ENCODE data around the gene ILF3. TPM values are rescaled to one million over a fixed set of nuclear protein-coding genes. Genes with fewer than 3 reads are reported as not detected.

ILF3 gene
- polyA plus RNA-seq, 3 donors, result 34.4 to 189 (median 48.1) TPM

GRCh38 chr19:10654610-10655456, 687 bp downstream of the ILF3 start:
- H3K9me3 Mint-ChIP-seq, result peaks cover 0 to 2% (median 0%) of the 10 kb centered on the region in 7 donors
- peak overlapping the region; percentile 88 to 98 (median 98) for H3K27ac Mint-ChIP-seq
- Histone ChIP-seq H3K27me3 (ENCODE audit: control insufficient read depth in 2 of 2, insufficient read depth in 2 of 2, low read length in 2 of 2) (no peaks in the 10 kb centered on the region), H3K79me2 (ENCODE audit: insufficient read depth, low read length) (peaks cover 63% of the 10 kb centered on the region), H3K9ac (ENCODE audit: insufficient read depth, low read length, poor library complexity, severe bottlenecking) (peak overlapping the region; percentile 93), H3K27ac (ENCODE audit: low read depth in 1 of 2, low read length in 2 of 2) (peak overlapping the region; percentile 95 to 96), H3K4me1 (ENCODE audit: control insufficient read depth in 1 of 2, insufficient read depth in 2 of 2, low read length in 2 of 2) (peaks cover 30 to 38% of the 10 kb centered on the region in 2 donors), H3K9me3 (replicated peaks in 1 of 2; ENCODE audit: control insufficient read depth in 1 of 2, insufficient read depth in 1 of 2, low read length in 2 of 2) (no peaks in the 10 kb centered on the region), H3K36me3 (replicated peaks in 1 of 2; ENCODE audit: control insufficient read depth in 1 of 2, insufficient read depth in 2 of 2, low read length in 2 of 2) (peaks cover 0 to 9% of the 10 kb centered on the region in 2 donors), H3K4me2 (replicated peaks; ENCODE audit: extremely low read depth, low read length, poor library complexity, severe bottlenecking) (peak overlapping the region; percentile 99), H3K4me3 (replicated peaks in 1 of 3; ENCODE audit: low read depth in 2 of 3, low read length in 3 of 3) (peak overlapping the region; percentile 62 to 93 (median 90)), H4K20me1 (ENCODE audit: insufficient read depth, low read length) (peaks cover 52% of the 10 kb centered on the region), H2AFZ (ENCODE audit: insufficient read depth, low read depth, low read length, poor library complexity, severe bottlenecking) (peak overlapping the region; percentile 59)
- DNase-seq, result peak; percentile 23 to 56 (median 39)
- under 1% methylated on average over 59 of the region's 73 CpGs for WGBS (ENCODE audit: insufficient coverage)
- peaks cover 40% of the 10 kb centered on the region for H3K4me1 Mint-ChIP-seq
- H3K36me3 Mint-ChIP-seq, result peaks cover 7 to 13% of the 10 kb centered on the region in 2 donors
- H3K4me3 Mint-ChIP-seq, result peak overlapping the region; percentile 87 to 90
- H3K27me3 Mint-ChIP-seq (ENCODE audit: low read depth in 3 of 3), result peaks cover 0 to 7% (median 1%) of the 10 kb centered on the region in 3 donors
- intact Hi-C loops (cut with micrococcal nuclease), result loop anchor here in 1 of 2 donors (5.0 kb wide), 1 partner anchor 88 kb away; the partner anchor contains the start of genes CDKN2D and KRI1
- TF ChIP-seq CTCF (IDR thresholded peaks at IDR 0.05), result no peak

GRCh38 chr19:10655457-10656312, 1.5 kb downstream of the ILF3 start:
- DNase-seq, result no peak
- peak overlapping the region; percentile 99 for H3K4me2 ChIP-seq (replicated peaks; ENCODE audit: extremely low read depth, low read length, poor library complexity, severe bottlenecking)
- H3K4me1 ChIP-seq (ENCODE audit: control insufficient read depth in 1 of 2, insufficient read depth in 2 of 2, low read length in 2 of 2), result peaks cover 30 to 38% of the 10 kb centered on the region in 2 donors
- peaks cover 0 to 17% of the 10 kb centered on the region in 2 donors for H3K36me3 ChIP-seq (replicated peaks in 1 of 2; ENCODE audit: control insufficient read depth in 1 of 2, insufficient read depth in 2 of 2, low read length in 2 of 2)
- peak overlapping the region; percentile 87 to 90 for H3K4me3 Mint-ChIP-seq
- 13% methylated on average over 8 of the region's 16 CpGs for WGBS (ENCODE audit: insufficient coverage)
- no peaks in the 10 kb centered on the region for H3K27me3 ChIP-seq (ENCODE audit: control insufficient read depth in 2 of 2, insufficient read depth in 2 of 2, low read length in 2 of 2)
- peak overlapping the region; percentile 62 to 93 (median 90) for H3K4me3 ChIP-seq (replicated peaks in 1 of 3; ENCODE audit: low read depth in 2 of 3, low read length in 3 of 3)
- TF ChIP-seq CTCF (IDR thresholded peaks at IDR 0.05), result no peak
- H3K27ac Mint-ChIP-seq, result peak overlapping the region; percentile 81 to 97 (median 91)
- peak overlapping the region; percentile 27 to 74 for H3K27ac ChIP-seq (ENCODE audit: low read depth in 1 of 2, low read length in 2 of 2)
- peaks cover 43% of the 10 kb centered on the region for H3K4me1 Mint-ChIP-seq
- peaks cover 0 to 2% (median 0%) of the 10 kb centered on the region in 7 donors for H3K9me3 Mint-ChIP-seq
- peaks cover 0 to 3% (median under 1%) of the 10 kb centered on the region in 3 donors for H3K27me3 Mint-ChIP-seq (ENCODE audit: low read depth in 3 of 3)
- H3K9ac ChIP-seq (ENCODE audit: insufficient read depth, low read length, poor library complexity, severe bottlenecking), result peak overlapping the region; percentile 93
- peaks cover 11 to 22% of the 10 kb centered on the region in 2 donors for H3K36me3 Mint-ChIP-seq
- H3K9me3 ChIP-seq (replicated peaks in 1 of 2; ENCODE audit: control insufficient read depth in 1 of 2, insufficient read depth in 1 of 2, low read length in 2 of 2), result no peaks in the 10 kb centered on the region
- H3K79me2 ChIP-seq (ENCODE audit: insufficient read depth, low read length), result peaks cover 72% of the 10 kb centered on the region
- H4K20me1 ChIP-seq (ENCODE audit: insufficient read depth, low read length), result peaks cover 60% of the 10 kb centered on the region
- no peak overlapping the region for H2AFZ ChIP-seq (ENCODE audit: insufficient read depth, low read depth, low read length, poor library complexity, severe bottlenecking)
- intact Hi-C loops (cut with micrococcal nuclease), result no loop called here
